ENCODE data around the gene PTS. TPM values are rescaled to one million over a fixed set of nuclear protein-coding genes. Genes with fewer than 3 reads are reported as not detected.

The PTS gene
- total RNA-seq, 1 donor from 2014 or later, result 35.9 TPM

Small RNA genes lying within 50 kb of the gene (small RNA-seq; reads per million reads assigned to genes)
- gene MRPS36P4, result not detected

Other genes with a start within 250 kb of the PTS start
- 53.0 TPM for gene DLAT, start 201.0 kb upstream of the PTS start, total RNA-seq
- gene PIH1D2, start 152.4 kb upstream of the PTS start, total RNA-seq, result 2.9 TPM
- 46.9 TPM for gene NKAPD1, start 152.1 kb upstream of the PTS start, total RNA-seq
- 51.0 TPM for gene TIMM8B, start 139.7 kb upstream of the PTS start, total RNA-seq
- 73.8 TPM for gene SDHD, start 139.6 kb upstream of the PTS start, total RNA-seq
- 0.82 TPM for gene IL18, start 62.3 kb upstream of the PTS start, total RNA-seq
- gene TEX12, start 59.1 kb upstream of the PTS start, total RNA-seq, result not detected
- 6.5 TPM for gene BCO2, start 50.9 kb upstream of the PTS start, total RNA-seq
- not detected for gene PLET1, start 34.4 kb downstream of the PTS start, total RNA-seq

Data from frontal cortex (tissue), 1 donor.